ENCODE data around the gene BAK1. TPM values are rescaled to one million over a fixed set of nuclear protein-coding genes. Genes with fewer than 3 reads are reported as not detected.

BAK1 gene
- polyA plus RNA-seq, 4 donors: 15.7 to 100 (median 80.6) TPM

Other genes starting within 250 kb of the BAK1 start
- 10 to 100 TPM in 2 of 4 donors, 1 to 10 TPM in 2; 3.1 to 23.2 (median 10.7) TPM for gene KIFC1, start 188.5 kb downstream of the BAK1 start, polyA plus RNA-seq
- gene PHF1, start 169.3 kb downstream of the BAK1 start, polyA plus RNA-seq: 10 to 100 TPM; 32.2 to 67.6 (median 44.3) TPM
- gene CUTA, start 162.2 kb downstream of the BAK1 start, polyA plus RNA-seq: 100 to 1,000 TPM; 129 to 255 (median 200) TPM
- gene SYNGAP1, start 160.2 kb downstream of the BAK1 start, polyA plus RNA-seq: 10 to 100 TPM in 1 of 4 donors, 1 to 10 TPM in 2, under 1 TPM in 1; 0.89 to 16.6 (median 5.6) TPM
- gene ZBTB9, start 125.7 kb downstream of the BAK1 start, polyA plus RNA-seq: 1 to 10 TPM; 1.6 to 8.5 (median 3.5) TPM
- gene ITPR3, start 41.0 kb upstream of the BAK1 start, polyA plus RNA-seq: 10 to 100 TPM; 51.6 to 62.9 (median 59.1) TPM
- gene UQCC2, start 131.4 kb upstream of the BAK1 start, polyA plus RNA-seq: 10 to 100 TPM; 36.5 to 54.0 (median 44.2) TPM
- 1 to 10 TPM in 1 of 4 donors, under 1 TPM in 3; 0.35 to 1.0 (median 0.72) TPM for gene IP6K3, start 166.6 kb upstream of the BAK1 start, polyA plus RNA-seq
- 10 to 100 TPM; 48.1 to 53.0 (median 52.1) TPM for gene LEMD2, start 208.9 kb upstream of the BAK1 start, polyA plus RNA-seq
- 100 to 1,000 TPM in 2 of 4 donors, 10 to 100 TPM in 2; 16.4 to 264 (median 112) TPM for gene MLN, start 223.7 kb upstream of the BAK1 start, polyA plus RNA-seq